OCI-LY7 (cell line): ENCODE measurements around the gene AGTRAP. TPM values are rescaled to one million over a fixed set of nuclear protein-coding genes. Genes with fewer than 3 reads are reported as not detected.

Experiments
- BruUV-seq: library from RNA; stranded (reverse); fragments of 400-500 nt; replicated peaks from 2 replicates; lab custom pipeline; 2021; lab: Mats Ljungman, UMichigan
- CTCF ChIA-PET: fragments of 300-600 bp; sonication (Branson Sonifier 250); formaldehyde crosslinking; loops from one replicate; lab custom pipeline; 2022; ENCODE audit warnings: antibody characterized with exemption; ENCODE audit not compliant: unreplicated experiment; lab: Charles Lee
- POLR2A ChIA-PET: fragments of 300-600 bp; sonication (Branson Sonifier 250); formaldehyde crosslinking; loops from one replicate; lab custom pipeline; 2022; ENCODE audit warnings: antibody characterized with exemption; lab: Charles Lee
- DNase-seq: peaks from one replicate; pipeline ENCODE4 v3.0.0-alpha.2; 2015; ENCODE audit warnings: low spot score
- H2AFZ ChIP-seq: fragments of 200-600 bp; sonication (generic), shearing (Covaris generic); 2 replicates; pipeline ENCODE4 v1.6.1; 2014; ENCODE audit warnings: mild to moderate bottlenecking, antibody characterized with exemption, low read length, moderate library complexity
- H3K27ac ChIP-seq: fragments of 200-600 bp; sonication (generic); 2 replicates; pipeline ENCODE4 v1.5.1; 2014; ENCODE audit warnings: mixed run types, low read depth, mild to moderate bottlenecking, moderate library complexity, low read length, inconsistent platforms; ENCODE audit not compliant: poor library complexity, severe bottlenecking
- H3K36me3 ChIP-seq: fragments of 200-600 bp; sonication (generic); 2 replicates; pipeline ENCODE4 v1.6.1; 2014; ENCODE audit warnings: mild to moderate bottlenecking, antibody characterized with exemption, low read length, moderate library complexity, mixed read lengths; ENCODE audit not compliant: insufficient read depth
- H3K4me1 ChIP-seq: fragments of 200-600 bp; sonication (generic); 2 replicates; pipeline ENCODE4 v1.5.1; 2014; ENCODE audit warnings: mild to moderate bottlenecking, low read length; ENCODE audit not compliant: insufficient read depth, poor library complexity, severe bottlenecking
- H3K4me2 ChIP-seq: fragments of 200-600 bp; sonication (generic); 2 replicates; pipeline ENCODE4 v1.6.1; 2014; ENCODE audit warnings: mild to moderate bottlenecking, low read length
- H3K4me3 ChIP-seq: fragments of 200-600 bp; sonication (generic); 2 replicates; pipeline ENCODE4 v1.5.1; 2014; ENCODE audit warnings: mild to moderate bottlenecking, low read depth, low read length; ENCODE audit not compliant: poor library complexity, severe bottlenecking
- H3K79me2 ChIP-seq: fragments of 200-600 bp; sonication (generic); 2 replicates; pipeline ENCODE4 v1.6.1; 2016; ENCODE audit warnings: low read depth, mild to moderate bottlenecking, low read length, moderate library complexity, mixed read lengths; ENCODE audit not compliant: insufficient read depth
- H3K9me2 ChIP-seq: fragments of 200-600 bp; sonication (generic); 2 replicates; pipeline ENCODE4 v1.6.1; 2016; ENCODE audit warnings: mild to moderate bottlenecking, low read length, mixed read lengths; ENCODE audit not compliant: insufficient read depth
- H3K9me3 ChIP-seq: fragments of 200-600 bp; sonication (generic); 2 replicates; pipeline ENCODE4 v1.6.1; 2014; ENCODE audit warnings: mild to moderate bottlenecking, mixed run types, low read length, mixed read lengths
- H4K20me1 ChIP-seq: fragments of 200-600 bp; sonication (generic); 2 replicates; pipeline ENCODE4 v1.6.1; 2014; ENCODE audit warnings: mild to moderate bottlenecking, antibody characterized with exemption, low read length, moderate library complexity, mixed read lengths; ENCODE audit not compliant: insufficient read depth
- CTCF ChIP-seq: fragments of 200-600 bp; sonication (generic); conservative IDR thresholded peaks from 2 replicates; pipeline ENCODE4 v1.5.1; 2014; ENCODE audit warnings: mild to moderate bottlenecking, antibody characterized with exemption, low read length, moderate library complexity, mixed read lengths
- EZH2phosphoT487 ChIP-seq: fragments of 200-600 bp; sonication (generic); IDR thresholded peaks from 2 replicates; pipeline ENCODE4 v1.6.1; 2018; ENCODE audit warnings: low read depth, borderline replicate concordance, mild to moderate bottlenecking, mixed run types, antibody characterized with exemption, low read length, moderate library complexity, mixed read lengths
- intact Hi-C: fragments of 100-400 bp; cut with micrococcal nuclease; formaldehyde crosslinking; loops from one replicate; pipeline ENCODE4 v1.10.0; 2022; ENCODE audit not compliant: unreplicated experiment
- total RNA-seq, 2 experiments: library from RNA; depleted of rRNA in 1 of 2; stranded (reverse); fragments of >200 nt in 1 of 2; shearing (Covaris generic) in 1 of 2; gene quantifications; 2 replicates each; pipeline ENCODE4 v1.2.3, GENCODE V29; 2014 to 2022

Gene AGTRAP
- total RNA-seq, 2 experiments from 2014 or later: 36.1 to 40.0 TPM

GRCh38 chr1:11735531-11735853 lies 444 bp upstream of the AGTRAP start:
- CTCF ChIA-PET: no interaction called here
- H3K9me3 ChIP-seq: no peaks in the 10 kb centered on the region
- BruUV-seq: no TSS peak
- H3K4me1 ChIP-seq: peaks cover 21% of the 10 kb centered on the region
- H4K20me1 ChIP-seq: no peaks in the 10 kb centered on the region
- intact Hi-C loops: loop anchor here (10.0 kb wide), 1 partner anchor 249 kb away; the partner anchor contains the start of gene MFN2
- TF ChIP-seq CTCF (no peak), EZH2phosphoT487 (no peak)
- H3K79me2 ChIP-seq: no peaks in the 10 kb centered on the region; the same call in 1 of the 2 replicates
- DNase-seq: no peak
- peak overlapping the region; percentile 78; the same call in 1 of the 2 replicates for H2AFZ ChIP-seq
- POLR2A ChIA-PET: interaction anchor here (0.7 to 1.5 kb wide), 3 partner anchors 16 to 175 kb away, joined by 3 to 5 read pairs (median 3); no protein-coding TSS in a partner anchor
- peak overlapping the region; percentile 81 for H3K4me3 ChIP-seq
- H3K4me2 ChIP-seq: peak overlapping the region; percentile 89
- H3K9me2 ChIP-seq: no peaks in the 10 kb centered on the region
- H3K27ac ChIP-seq: no peak overlapping the region
- no peaks in the 10 kb centered on the region for H3K36me3 ChIP-seq

DNA sequence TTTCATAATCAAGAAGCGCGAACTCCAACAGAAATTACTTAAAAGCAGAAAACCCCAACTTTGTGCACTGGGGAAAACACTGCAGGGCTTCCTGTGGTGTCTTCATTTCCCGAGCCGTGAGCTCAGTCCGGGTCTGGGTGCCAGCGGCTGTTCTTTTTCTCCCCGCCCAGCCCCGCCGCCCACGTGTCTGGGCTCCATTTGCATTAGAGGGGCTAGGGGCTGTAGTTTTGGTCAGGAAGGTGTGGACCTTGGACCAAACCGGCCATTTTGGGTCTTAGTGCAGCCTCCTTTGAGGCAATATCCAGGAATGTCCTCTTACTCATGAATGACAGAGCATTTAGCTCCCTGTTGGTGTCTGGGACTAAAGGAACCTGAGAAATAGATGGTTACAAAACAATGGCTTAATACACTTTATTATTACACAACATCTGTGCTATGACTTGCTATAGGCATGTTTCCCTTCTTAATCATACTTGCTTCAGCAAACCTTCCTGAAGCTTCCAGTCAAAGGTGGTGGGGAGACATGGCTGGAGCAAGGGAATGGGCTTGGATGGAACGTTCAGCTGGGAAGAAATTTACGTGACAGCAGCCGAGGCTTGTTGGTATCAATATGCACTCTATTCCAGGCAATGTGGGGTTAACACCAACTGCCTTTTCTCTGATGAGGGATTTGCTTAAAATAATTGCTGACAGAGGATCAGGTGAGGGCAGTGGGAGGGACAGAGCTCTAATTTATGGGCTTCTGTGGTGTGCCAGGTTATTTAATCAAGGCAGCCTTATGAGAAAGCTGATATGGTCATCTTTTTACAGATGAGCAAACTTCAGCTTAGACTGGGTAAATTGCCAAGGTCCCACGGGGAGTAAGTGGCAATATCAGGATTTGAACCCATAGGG lies 1.1 kb downstream of the AGTRAP start:
- no peaks in the 10 kb centered on the region for H4K20me1 ChIP-seq
- H3K4me1 ChIP-seq: peaks cover 17% of the 10 kb centered on the region
- peak overlapping the region; percentile 53 for H2AFZ ChIP-seq
- intact Hi-C loops: loop anchor here (2.0 to 10.0 kb wide), 2 partner anchors 66 to 248 kb away; partner anchors contain the start of gene MFN2
- H3K9me2 ChIP-seq: no peaks in the 10 kb centered on the region
- TF ChIP-seq EZH2phosphoT487 (no peak), CTCF (no peak)
- peak; percentile 64 for DNase-seq
- peak overlapping the region; percentile 48 for H3K27ac ChIP-seq
- H3K4me2 ChIP-seq: peak overlapping the region; percentile 89
- no peaks in the 10 kb centered on the region for H3K9me3 ChIP-seq
- no TSS peak for BruUV-seq
- CTCF ChIA-PET: interaction anchor here (0.5 to 0.9 kb wide), 3 partner anchors 17 to 73 kb away, joined by 3 to 5 read pairs (median 4); partner anchors contain the start of gene FBXO6
- H3K4me3 ChIP-seq: peak overlapping the region; percentile 81
- H3K79me2 ChIP-seq: no peaks in the 10 kb centered on the region; the same call in 1 of the 2 replicates
- no peaks in the 10 kb centered on the region for H3K36me3 ChIP-seq
- POLR2A ChIA-PET: interaction anchor here (0.9 to 1.1 kb wide), 5 partner anchors 16 to 173 kb away, joined by 3 to 6 read pairs (median 3); no protein-coding TSS in a partner anchor
